ENCODE data around the gene AMBN.

The AMBN gene

GRCh38 chr4:70591955-70592582 lies at the start of gene AMBN:
Gene AMBN (plus strand): TSS chr4:70592256. CDS start chr4:70592359, 103 bp downstream.
- DNase-seq = no peak

- no peak for DNase-seq
These were observed 47.7 kb upstream of the AMBN start for GRCh38 chr4:70544279-70544868.

- no peak for DNase-seq
These were observed 35.2 kb upstream of the AMBN start for GRCh38 chr4:70556856-70557255.

- peak; percentile 30 for DNase-seq
These were observed 32.7 kb upstream of the AMBN start for GRCh38 chr4:70559211-70559830.

GRCh38 chr4:70559924-70560323 lies 32.1 kb upstream of the AMBN start:
- DNase-seq = no peak

GRCh38 chr4:70564033-70564432 lies 28.0 kb upstream of the AMBN start:
- no peak for DNase-seq

GRCh38 chr4:70570796-70571195 lies 21.3 kb upstream of the AMBN start:
- DNase-seq = no peak

GRCh38 chr4:70571772-70572171 lies 20.3 kb upstream of the AMBN start:
- DNase-seq = no peak

GRCh38 chr4:70575964-70576363 lies 16.1 kb upstream of the AMBN start:
- no peak for DNase-seq

GRCh38 chr4:70577220-70577927 lies 14.7 kb upstream of the AMBN start:
- DNase-seq = no peak

- DNase-seq = no peak
These were observed 10.1 kb upstream of the AMBN start for GRCh38 chr4:70581980-70582379.

- DNase-seq = no peak
These were observed 7.9 kb upstream of the AMBN start for GRCh38 chr4:70583952-70584834.

GRCh38 chr4:70586841-70587240 lies 5.2 kb upstream of the AMBN start:
- no peak for DNase-seq

GRCh38 chr4:70589785-70590184 lies 2.3 kb upstream of the AMBN start:
- no peak for DNase-seq

- no peak for DNase-seq
These were observed 2.1 kb downstream of the AMBN start for GRCh38 chr4:70594196-70594595.

GRCh38 chr4:70600305-70600704 lies 8.2 kb downstream of the AMBN start:
- DNase-seq = no peak

- DNase-seq = no peak
These were observed 8.9 kb downstream of the AMBN start for GRCh38 chr4:70600977-70601376.

- peak; percentile 71 for DNase-seq
These were observed 9.5 kb downstream of the AMBN start for GRCh38 chr4:70601422-70602039.

- no peak for DNase-seq
These were observed 11.8 kb downstream of the AMBN start for GRCh38 chr4:70603856-70604255.

GRCh38 chr4:70606459-70606858 lies 14.4 kb downstream of the AMBN start:
- no peak for DNase-seq

- DNase-seq = no peak
These were observed 15.3 kb downstream of the AMBN start for GRCh38 chr4:70607334-70607853.

- DNase-seq = no peak
These were observed 16.3 kb downstream of the AMBN start for GRCh38 chr4:70608324-70608723.

Data from CD4-positive, alpha-beta T cell treated with Interleukin-12 subunit alpha and Interleukin-12 subunit beta, for 1 hour (primary cell).